Pulmonary artery endothelial cell (primary cell): ENCODE results near the gene NDUFC2. TPM values are rescaled to one million over a fixed set of nuclear protein-coding genes. Genes with fewer than 3 reads are reported as not detected.
"Not testable (repeated sequence)": the region's sequence is repeated elsewhere in the genome, so short reads cannot be mapped to it uniquely, and the experiment has no call there.

Experiments
- DNase-seq: peaks from one replicate; pipeline ENCODE4 v3.0.0-alpha.2; 2011; ENCODE audit warnings: low read depth, low spot score
- total RNA-seq: library from RNA; depleted of rRNA; stranded (reverse); fragments of >200 nt; gene quantifications from 2 replicates; pipeline ENCODE4 v1.2.3, GENCODE V29; 2014

The NDUFC2 gene
- total RNA-seq, 1 donor from 2014 or later: 82.9 TPM

GRCh38 chr11:78056093-78056492 lies 23.6 kb downstream of the NDUFC2 start:
- no peak for DNase-seq

GRCh38 chr11:78054971-78055370 lies 24.7 kb downstream of the NDUFC2 start:
- DNase-seq: no peak

GRCh38 chr11:78050964-78051831 lies 28.5 kb downstream of the NDUFC2 start:
- no peak for DNase-seq

- DNase-seq: no peak
Measured at GRCh38 chr11:78049348-78049747, 30.3 kb downstream of the NDUFC2 start.

GRCh38 chr11:78048561-78048960 lies 31.1 kb downstream of the NDUFC2 start:
- DNase-seq: no peak

- DNase-seq: no peak
Measured at GRCh38 chr11:78046486-78046854, 33.2 kb downstream of the NDUFC2 start.

GRCh38 chr11:78045851-78046485 lies 33.7 kb downstream of the NDUFC2 start:
- DNase-seq: no peak

- DNase-seq: no peak
Measured at GRCh38 chr11:78044706-78045105, 35.0 kb downstream of the NDUFC2 start.

- no peak for DNase-seq
Measured at GRCh38 chr11:78041843-78042440, 37.7 kb downstream of the NDUFC2 start.

GRCh38 chr11:78041380-78041719 lies 38.3 kb downstream of the NDUFC2 start:
- not testable (repeated sequence) for DNase-seq

GRCh38 chr11:78040691-78041379 lies 38.8 kb downstream of the NDUFC2 start:
- no peak for DNase-seq

- DNase-seq: peak; percentile 39
Measured at GRCh38 chr11:78039919-78040671, 39.6 kb downstream of the NDUFC2 start.

GRCh38 chr11:78039391-78039918 lies 40.2 kb downstream of the NDUFC2 start:
- DNase-seq: no peak

GRCh38 chr11:78038697-78039313 lies 40.9 kb downstream of the NDUFC2 start:
- DNase-seq: no peak

- no peak for DNase-seq
Measured at GRCh38 chr11:78037825-78038620, 41.6 kb downstream of the NDUFC2 start.

- DNase-seq: no peak
Measured at GRCh38 chr11:78037056-78037455, 42.6 kb downstream of the NDUFC2 start.

- DNase-seq: no peak
Measured at GRCh38 chr11:78036313-78036712, 43.3 kb downstream of the NDUFC2 start.

- no peak for DNase-seq
Measured at GRCh38 chr11:78034623-78035022, 45.0 kb downstream of the NDUFC2 start.

GRCh38 chr11:78033040-78033439 lies 46.6 kb downstream of the NDUFC2 start:
- DNase-seq: no peak

- no peak for DNase-seq
Measured at GRCh38 chr11:78032090-78032489, 47.6 kb downstream of the NDUFC2 start.
